GM12891 (cell line): ENCODE data around the gene L2HGDH. TPM values are rescaled to one million over a fixed set of nuclear protein-coding genes. Genes with fewer than 3 reads are reported as not detected.
"Not testable (repeated sequence)": the region's sequence is repeated elsewhere in the genome, so short reads cannot be mapped to it uniquely, and the experiment has no call there.

ENCODE experiments used
- DNase-seq: peaks from one replicate; pipeline ENCODE4 v3.0.0; 2011; ENCODE audit warnings: low spot score; ENCODE audit not compliant: insufficient read length
- FAIRE-seq: peaks from 2 replicates; lab custom pipeline; 2011; peaks lifted over from hg19 to GRCh38; lab: Jason Lieb, UNC
- PAX5 ChIP-seq: IDR thresholded peaks from 2 replicates; pipeline ENCODE4 v1.6.1; 2011; ENCODE audit warnings: low read length, moderate library complexity, mild to moderate bottlenecking; ENCODE audit not compliant: insufficient read depth, severe bottlenecking
- POLR2A ChIP-seq: IDR thresholded peaks from 2 replicates; pipeline ENCODE4 v1.6.1; 2011; ENCODE audit warnings: low read depth, low read length, control low read depth
- POLR2AphosphoS5 ChIP-seq: IDR thresholded peaks from 2 replicates; pipeline ENCODE4 v1.6.1; 2011; ENCODE audit warnings: low read depth, low read length, control low read depth
- POU2F2 ChIP-seq: IDR thresholded peaks from 2 replicates; pipeline ENCODE4 v1.6.1; 2011; ENCODE audit warnings: low read depth, mild to moderate bottlenecking, control low read depth, low read length, moderate library complexity
- SPI1 ChIP-seq: IDR thresholded peaks from 2 replicates; pipeline ENCODE4 v1.6.1; 2011; ENCODE audit warnings: low read depth, low read length, control low read depth
- TAF1 ChIP-seq: IDR thresholded peaks from 2 replicates; pipeline ENCODE4 v1.6.1; 2011; ENCODE audit warnings: low read depth, low read length, control low read depth
- polyA plus RNA-seq: library from polyadenylated mRNA; unstranded; fragments of >200 nt; gene quantifications from one replicate; pipeline ENCODE4 v1.2.1, GENCODE V29; 2012; ENCODE audit warnings: low read depth, missing spikeins, inconsistent platforms; ENCODE audit not compliant: missing spikeins

The L2HGDH gene
- 7.6 TPM for polyA plus RNA-seq

GRCh38 chr14:50311972-50312733 is at the start of gene L2HGDH, which contains the start of gene DMAC2L:
Gene L2HGDH (minus strand): TSS chr14:50312229. CDS start chr14:50312150, 79 bp downstream.
Gene DMAC2L (plus strand): TSS chr14:50312324. CDS start chr14:50321488, 9,164 bp downstream.
- peak; percentile 96 for DNase-seq
- peak; percentile 91 for FAIRE-seq
- TF ChIP-seq POLR2AphosphoS5 (peak; percentile 92), TAF1 (peak; percentile 47; the same call in 1 of the 2 replicates), PAX5 (no peak), SPI1 (no peak), POLR2A (peak; percentile 88), POU2F2 (no peak; the same call in none of the 2 replicates)

- TF ChIP-seq POLR2A (no peak), POU2F2 (no peak), POLR2AphosphoS5 (no peak), TAF1 (no peak), SPI1 (no peak), PAX5 (no peak)
- DNase-seq (no peak), FAIRE-seq (no peak)
These were observed 48.8 kb upstream of the L2HGDH start for GRCh38 chr14:50360851-50361250.

GRCh38 chr14:50360093-50360492 is 48.1 kb upstream of the L2HGDH start:
- FAIRE-seq = no peak
- DNase-seq = no peak

GRCh38 chr14:50359631-50360030 is 47.6 kb upstream of the L2HGDH start:
- no peak for DNase-seq
- TF ChIP-seq TAF1 = no peak
- TF ChIP-seq SPI1 = no peak
- no peak for TF ChIP-seq POLR2AphosphoS5
- no peak for TF ChIP-seq PAX5
- TF ChIP-seq POLR2A = no peak
- no peak for TF ChIP-seq POU2F2
- FAIRE-seq = no peak

More at GRCh38 chr14:50360093-50360492, 48.1 kb upstream of the L2HGDH start:
- TF ChIP-seq TAF1 (no peak), PAX5 (no peak), POLR2AphosphoS5 (no peak), POU2F2 (no peak), SPI1 (no peak), POLR2A (no peak)

GRCh38 chr14:50357753-50358395 is 45.8 kb upstream of the L2HGDH start:
- DNase-seq (no peak), FAIRE-seq (no peak)
- no peak for TF ChIP-seq POU2F2
- no peak for TF ChIP-seq SPI1
- no peak for TF ChIP-seq TAF1
- no peak for TF ChIP-seq POLR2AphosphoS5
- TF ChIP-seq PAX5 = no peak
- no peak for TF ChIP-seq POLR2A

GRCh38 chr14:50357124-50357523 is 45.1 kb upstream of the L2HGDH start:
- TF ChIP-seq SPI1 = no peak
- TF ChIP-seq TAF1 = no peak
- no peak for TF ChIP-seq POU2F2
- no peak for TF ChIP-seq POLR2A
- no peak for TF ChIP-seq PAX5
- no peak for TF ChIP-seq POLR2AphosphoS5
- no peak for FAIRE-seq
- DNase-seq = no peak

- FAIRE-seq = not testable (repeated sequence)
These were observed 44.3 kb upstream of the L2HGDH start for GRCh38 chr14:50356283-50356682.

GRCh38 chr14:50355692-50356091 is 43.7 kb upstream of the L2HGDH start:
- TF ChIP-seq POLR2A = no peak
- no peak for TF ChIP-seq PAX5
- TF ChIP-seq POLR2AphosphoS5 = no peak
- no peak for TF ChIP-seq SPI1
- no peak for TF ChIP-seq TAF1
- TF ChIP-seq POU2F2 = no peak
- no peak for DNase-seq
- no peak for FAIRE-seq

More at GRCh38 chr14:50356283-50356682, 44.3 kb upstream of the L2HGDH start:
- not testable (repeated sequence) for DNase-seq

- no peak for FAIRE-seq
- DNase-seq = no peak
- no peak for TF ChIP-seq TAF1
- no peak for TF ChIP-seq PAX5
- TF ChIP-seq POLR2A = no peak
- no peak for TF ChIP-seq POU2F2
- no peak for TF ChIP-seq SPI1
- TF ChIP-seq POLR2AphosphoS5 = no peak
These were observed 42.5 kb upstream of the L2HGDH start for GRCh38 chr14:50354527-50354926.
